Loucy (cell line): ENCODE results near the gene SNX13.

ENCODE experiments used
- CTCF ChIP-seq: fragments of 200-600 bp; sonication (generic); conservative IDR thresholded peaks from 2 replicates; pipeline ENCODE4 v1.5.1; 2014; ENCODE audit warnings: mild to moderate bottlenecking, antibody characterized with exemption, low read length
- EZH2phosphoT487 ChIP-seq: fragments of 200-600 bp; IDR thresholded peaks from 2 replicates; pipeline ENCODE4 v1.6.1; 2018; ENCODE audit warnings: antibody characterized with exemption, mild to moderate bottlenecking, moderate library complexity, borderline replicate concordance

GRCh38 chr7:17746020-17746530, 194.2 kb downstream of the SNX13 start:
- no peak for TF ChIP-seq CTCF
- no peak for TF ChIP-seq EZH2phosphoT487
